ENCODE results near the gene GRAP2. TPM values are rescaled to one million over a fixed set of nuclear protein-coding genes. Genes with fewer than 3 reads are reported as not detected.

Gene GRAP2
- total RNA-seq, 1 experiment from 2014 or later, result 0.42 TPM

DNA sequence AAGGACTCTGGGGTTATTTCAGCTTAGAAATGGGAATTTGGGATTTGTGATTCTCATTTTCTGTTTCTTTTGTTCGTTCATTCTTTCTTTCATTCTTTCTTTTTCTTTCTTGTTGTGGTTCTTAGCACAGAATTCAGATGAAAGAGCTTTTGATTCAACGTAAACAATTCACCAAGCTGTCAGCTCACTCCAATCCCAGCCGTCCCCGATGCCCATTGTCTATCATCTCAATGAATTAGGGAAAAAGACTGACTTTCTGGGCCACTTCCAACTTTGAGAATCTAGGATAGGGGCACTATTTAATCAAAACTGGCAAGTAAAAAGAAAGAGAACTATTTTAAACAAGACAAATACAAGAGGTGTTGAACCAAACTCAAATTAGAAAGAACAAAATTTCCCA, 34.2 kb downstream of the GRAP2 start:
- Histone ChIP-seq H3K9me2 (ENCODE audit: insufficient read depth) (no peaks in the 10 kb centered on the region), H3K27me3 (ENCODE audit: insufficient read depth, low read length) (peaks cover 72% of the 10 kb centered on the region), H3K27ac (ENCODE audit: low read depth, low read length) (no peak overlapping the region), H3K4me1 (ENCODE audit: control insufficient read depth in 1 of 2, insufficient read depth in 2 of 2, low read length in 2 of 2) (no peaks in the 10 kb centered on the region), H3K79me2 (ENCODE audit: insufficient read depth, low read length) (no peaks in the 10 kb centered on the region), H4K20me1 (ENCODE audit: insufficient read depth) (no peaks in the 10 kb centered on the region), H3K36me3 (ENCODE audit: control insufficient read depth in 1 of 2, insufficient read depth in 2 of 2, low read length in 2 of 2) (no peaks in the 10 kb centered on the region), H3K9me3 (ENCODE audit: control insufficient read depth in 1 of 2, insufficient read depth in 1 of 2, low read depth in 1 of 2, low read length in 2 of 2) (no peaks in the 10 kb centered on the region), H3K4me3 (replicated peaks in 1 of 2; ENCODE audit: low read depth in 1 of 2, low read length in 2 of 2) (no peak overlapping the region), H2AFZ (ENCODE audit: low read depth, low read length, poor library complexity, severe bottlenecking) (no peak overlapping the region), H3K9ac (ENCODE audit: low read length) (no peak overlapping the region), H3K4me2 (ENCODE audit: low read length) (no peak overlapping the region)
- POLR2A ChIA-PET, result no interaction called here
- CTCF ChIA-PET, result interaction anchor here (1.7 kb wide), 1 partner anchor 18 kb away, joined by 4 read pairs; no protein-coding TSS in a partner anchor
- intact Hi-C loops (cut with micrococcal nuclease), result loop anchor here (10.0 kb wide), 2 partner anchors 400 to 410 kb away; partner anchors contain the start of genes ADSL and RPS19BP1
- no TSS peak for BruUV-seq (replicated peaks)
- ATAC-seq (no peak), DNase-seq (ENCODE audit: low read depth, low spot score) (no peak)
- RAD21 ChIA-PET (ENCODE audit: low non-redundant PET in 1 of 2, low total read pairs in 2 of 2, uncharacterized antibody in 2 of 2, unreplicated experiment in 2 of 2), result no interaction called here
- TF ChIP-seq EZH2 (IDR thresholded peaks at IDR 0.05), result no peak
- no peak for TF ChIP-seq SIN3A (IDR thresholded peaks at IDR 0.05; ENCODE audit: low read depth)
- TF ChIP-seq, protein P1, sequence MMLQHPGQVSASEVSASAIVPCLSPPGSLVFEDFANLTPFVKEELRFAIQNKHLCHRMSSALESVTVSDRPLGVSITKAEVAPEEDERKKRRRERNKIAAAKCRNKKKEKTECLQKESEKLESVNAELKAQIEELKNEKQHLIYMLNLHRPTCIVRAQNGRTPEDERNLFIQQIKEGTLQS (IDR thresholded peaks at IDR 0.05), result no peak
- TF ChIP-seq SP1 (IDR thresholded peaks at IDR 0.05; ENCODE audit: low read depth), result no peak
- no peak for TF ChIP-seq ZNF274 (IDR thresholded peaks at IDR 0.05; ENCODE audit: low read depth, low read length)
- TF ChIP-seq, protein P2, sequence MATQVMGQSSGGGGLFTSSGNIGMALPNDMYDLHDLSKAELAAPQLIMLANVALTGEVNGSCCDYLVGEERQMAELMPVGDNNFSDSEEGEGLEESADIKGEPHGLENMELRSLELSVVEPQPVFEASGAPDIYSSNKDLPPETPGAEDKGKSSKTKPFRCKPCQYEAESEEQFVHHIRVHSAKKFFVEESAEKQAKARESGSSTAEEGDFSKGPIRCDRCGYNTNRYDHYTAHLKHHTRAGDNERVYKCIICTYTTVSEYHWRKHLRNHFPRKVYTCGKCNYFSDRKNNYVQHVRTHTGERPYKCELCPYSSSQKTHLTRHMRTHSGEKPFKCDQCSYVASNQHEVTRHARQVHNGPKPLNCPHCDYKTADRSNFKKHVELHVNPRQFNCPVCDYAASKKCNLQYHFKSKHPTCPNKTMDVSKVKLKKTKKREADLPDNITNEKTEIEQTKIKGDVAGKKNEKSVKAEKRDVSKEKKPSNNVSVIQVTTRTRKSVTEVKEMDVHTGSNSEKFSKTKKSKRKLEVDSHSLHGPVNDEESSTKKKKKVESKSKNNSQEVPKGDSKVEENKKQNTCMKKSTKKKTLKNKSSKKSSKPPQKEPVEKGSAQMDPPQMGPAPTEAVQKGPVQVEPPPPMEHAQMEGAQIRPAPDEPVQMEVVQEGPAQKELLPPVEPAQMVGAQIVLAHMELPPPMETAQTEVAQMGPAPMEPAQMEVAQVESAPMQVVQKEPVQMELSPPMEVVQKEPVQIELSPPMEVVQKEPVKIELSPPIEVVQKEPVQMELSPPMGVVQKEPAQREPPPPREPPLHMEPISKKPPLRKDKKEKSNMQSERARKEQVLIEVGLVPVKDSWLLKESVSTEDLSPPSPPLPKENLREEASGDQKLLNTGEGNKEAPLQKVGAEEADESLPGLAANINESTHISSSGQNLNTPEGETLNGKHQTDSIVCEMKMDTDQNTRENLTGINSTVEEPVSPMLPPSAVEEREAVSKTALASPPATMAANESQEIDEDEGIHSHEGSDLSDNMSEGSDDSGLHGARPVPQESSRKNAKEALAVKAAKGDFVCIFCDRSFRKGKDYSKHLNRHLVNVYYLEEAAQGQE (IDR thresholded peaks at IDR 0.05; ENCODE audit: low read depth), result no peak
- TF ChIP-seq, protein P3, sequence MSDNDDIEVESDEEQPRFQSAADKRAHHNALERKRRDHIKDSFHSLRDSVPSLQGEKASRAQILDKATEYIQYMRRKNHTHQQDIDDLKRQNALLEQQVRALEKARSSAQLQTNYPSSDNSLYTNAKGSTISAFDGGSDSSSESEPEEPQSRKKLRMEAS (IDR thresholded peaks at IDR 0.05), result no peak
- no peak for TF ChIP-seq CEBPB (IDR thresholded peaks at IDR 0.05; ENCODE audit: low read depth)
- no peak for TF ChIP-seq CBX3 (IDR thresholded peaks at IDR 0.05; ENCODE audit: low read depth)
- TF ChIP-seq EZH2phosphoT487 (IDR thresholded peaks at IDR 0.05; ENCODE audit: borderline replicate concordance), result no peak
- TF ChIP-seq YY1 (IDR thresholded peaks at IDR 0.05; ENCODE audit: extremely low read depth, insufficient replicate concordance, low read depth, low read length), result no peak
- TF ChIP-seq, protein P4, sequence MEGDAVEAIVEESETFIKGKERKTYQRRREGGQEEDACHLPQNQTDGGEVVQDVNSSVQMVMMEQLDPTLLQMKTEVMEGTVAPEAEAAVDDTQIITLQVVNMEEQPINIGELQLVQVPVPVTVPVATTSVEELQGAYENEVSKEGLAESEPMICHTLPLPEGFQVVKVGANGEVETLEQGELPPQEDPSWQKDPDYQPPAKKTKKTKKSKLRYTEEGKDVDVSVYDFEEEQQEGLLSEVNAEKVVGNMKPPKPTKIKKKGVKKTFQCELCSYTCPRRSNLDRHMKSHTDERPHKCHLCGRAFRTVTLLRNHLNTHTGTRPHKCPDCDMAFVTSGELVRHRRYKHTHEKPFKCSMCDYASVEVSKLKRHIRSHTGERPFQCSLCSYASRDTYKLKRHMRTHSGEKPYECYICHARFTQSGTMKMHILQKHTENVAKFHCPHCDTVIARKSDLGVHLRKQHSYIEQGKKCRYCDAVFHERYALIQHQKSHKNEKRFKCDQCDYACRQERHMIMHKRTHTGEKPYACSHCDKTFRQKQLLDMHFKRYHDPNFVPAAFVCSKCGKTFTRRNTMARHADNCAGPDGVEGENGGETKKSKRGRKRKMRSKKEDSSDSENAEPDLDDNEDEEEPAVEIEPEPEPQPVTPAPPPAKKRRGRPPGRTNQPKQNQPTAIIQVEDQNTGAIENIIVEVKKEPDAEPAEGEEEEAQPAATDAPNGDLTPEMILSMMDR (IDR thresholded peaks at IDR 0.05 in 2 of 3, conservative IDR thresholded peaks at IDR 0.05 in 1 of 3; ENCODE audit: borderline replicate concordance in 1 of 3, insufficient read depth in 1 of 3, low read depth in 2 of 3, low read length in 2 of 3), result no peak
- no peak for TF ChIP-seq FOSL1 (IDR thresholded peaks at IDR 0.05; ENCODE audit: low read depth)
- no peak for TF ChIP-seq SRF (IDR thresholded peaks at IDR 0.05; ENCODE audit: low read depth)
- TF ChIP-seq EGR1 (IDR thresholded peaks at IDR 0.05; ENCODE audit: low read depth), result no peak
